ENCODE data around the gene ZNF507.
"Not testable (repeated sequence)": the region's sequence is repeated elsewhere in the genome, so short reads cannot be mapped to it uniquely, and the experiment has no call there.

The ZNF507 gene

GRCh38 chr19:32421589-32422361 lies 76.4 kb downstream of the ZNF507 start:
- TF ChIP-seq CTCF (IDR thresholded peaks at IDR 0.05; ENCODE audit: insufficient read depth, low read depth, low read length, missing control alignments) = no peak
- H3K4me3 ChIP-seq (ENCODE audit: low read length) = no peak overlapping the region
- no peak for DNase-seq (ENCODE audit: low read depth)

GRCh38 chr19:32422435-32422834 lies 77.0 kb downstream of the ZNF507 start:
- no peak for TF ChIP-seq CTCF (IDR thresholded peaks at IDR 0.05; ENCODE audit: insufficient read depth, low read depth, low read length, missing control alignments)
- DNase-seq (ENCODE audit: low read depth) = no peak
- no peak overlapping the region for H3K4me3 ChIP-seq (ENCODE audit: low read length)

GRCh38 chr19:32423944-32424343 lies 78.5 kb downstream of the ZNF507 start:
- not testable (repeated sequence) for DNase-seq (ENCODE audit: low read depth); H3K4me3 ChIP-seq (ENCODE audit: low read length)

GRCh38 chr19:32427536-32427935 lies 82.1 kb downstream of the ZNF507 start:
- no peak for TF ChIP-seq CTCF (IDR thresholded peaks at IDR 0.05; ENCODE audit: insufficient read depth, low read depth, low read length, missing control alignments)
- no peak for DNase-seq (ENCODE audit: low read depth)
- H3K4me3 ChIP-seq (ENCODE audit: low read length) = no peak overlapping the region

- no peak for TF ChIP-seq CTCF (IDR thresholded peaks at IDR 0.05; ENCODE audit: insufficient read depth, low read depth, low read length, missing control alignments)
- DNase-seq (ENCODE audit: low read depth) = no peak
- H3K4me3 ChIP-seq (ENCODE audit: low read length) = no peak overlapping the region
Measured at GRCh38 chr19:32436692-32437091, 91.3 kb downstream of the ZNF507 start.

GRCh38 chr19:32437096-32437495 lies 91.7 kb downstream of the ZNF507 start:
- TF ChIP-seq CTCF (IDR thresholded peaks at IDR 0.05; ENCODE audit: insufficient read depth, low read depth, low read length, missing control alignments) = no peak
- no peak overlapping the region for H3K4me3 ChIP-seq (ENCODE audit: low read length)
- DNase-seq (ENCODE audit: low read depth) = no peak
